SU-DHL-6 (cell line): ENCODE data around the gene GAN.

Source experiments
- H2AFZ ChIP-seq: fragments of 200-600 bp; sonication (generic); 2 replicates; pipeline ENCODE4 v1.6.1; 2014; ENCODE audit warnings: low read depth, mild to moderate bottlenecking, moderate library complexity, mixed read lengths, antibody characterized with exemption, low read length; ENCODE audit not compliant: severe bottlenecking
- H3F3A ChIP-seq: fragments of 200-600 bp; shearing (Covaris generic); 2 replicates; pipeline ENCODE4 v1.6.0; 2016; ENCODE audit warnings: antibody characterized with exemption, mild to moderate bottlenecking; ENCODE audit not compliant: insufficient read depth
- H3K27ac ChIP-seq: fragments of 200-600 bp; sonication (generic); 2 replicates; pipeline ENCODE4 v1.5.1; 2016; ENCODE audit warnings: low read depth, mild to moderate bottlenecking, low read length, moderate library complexity, mixed read lengths
- H3K27me3 ChIP-seq: fragments of 200-600 bp; sonication (generic), shearing (Covaris generic); 2 replicates; pipeline ENCODE4 v1.6.0; 2014; ENCODE audit warnings: mild to moderate bottlenecking, low read length
- H3K36me3 ChIP-seq: fragments of 200-600 bp; sonication (generic); 2 replicates; pipeline ENCODE4 v1.6.1; 2014; ENCODE audit warnings: mild to moderate bottlenecking, low read length, mixed read lengths
- H3K4me2 ChIP-seq: fragments of 300-600, 200-600 bp; shearing (Covaris generic), sonication (generic); 2 replicates; pipeline ENCODE4 v1.6.0; 2014; ENCODE audit warnings: low read length, low read depth, mild to moderate bottlenecking; ENCODE audit not compliant: poor library complexity, severe bottlenecking
- H3K4me3 ChIP-seq: fragments of 200-600 bp; sonication (generic); 2 replicates; pipeline ENCODE4 v1.5.1; 2014; ENCODE audit warnings: antibody characterized with exemption, low read length, mild to moderate bottlenecking, mixed read lengths; ENCODE audit not compliant: insufficient read depth, poor library complexity, severe bottlenecking
- H3K79me2 ChIP-seq: fragments of 200-600 bp; sonication (generic); 2 replicates; pipeline ENCODE4 v1.6.1; 2014; ENCODE audit warnings: mild to moderate bottlenecking, low read length, moderate library complexity; ENCODE audit not compliant: insufficient read depth
- H3K9ac ChIP-seq: fragments of 200-600 bp; sonication (generic); 2 replicates; pipeline ENCODE4 v1.7.0; 2014; ENCODE audit warnings: mild to moderate bottlenecking, low read length
- H3K9me2 ChIP-seq: fragments of 200-600 bp; sonication (generic); replicated peaks from 2 replicates; pipeline ENCODE4 v1.6.1; 2014; ENCODE audit warnings: low read length; ENCODE audit not compliant: insufficient read depth
- H3K9me3 ChIP-seq: fragments of 200-600 bp; sonication (generic); 2 replicates; pipeline ENCODE4 v1.6.1; 2014; ENCODE audit warnings: low read length, mixed read lengths; ENCODE audit not compliant: insufficient read depth
- H4K20me1 ChIP-seq: fragments of 200-600 bp; sonication (generic); 2 replicates; pipeline ENCODE4 v1.6.1; 2014; ENCODE audit warnings: low read depth, mild to moderate bottlenecking, antibody characterized with exemption, low read length, moderate library complexity, mixed read lengths
- CTCF ChIP-seq: fragments of 200-600 bp; sonication (generic); IDR thresholded peaks from one replicate; pipeline ENCODE4 v1.5.1; 2017; ENCODE audit warnings: antibody characterized with exemption, mild to moderate bottlenecking, low read length, moderate library complexity; ENCODE audit not compliant: insufficient read depth, poor library complexity, severe bottlenecking
- EZH2phosphoT487 ChIP-seq: fragments of 200-600 bp; sonication (generic), shearing (Covaris generic); conservative IDR thresholded peaks from 2 replicates; pipeline ENCODE4 v1.6.1; 2018; ENCODE audit warnings: mild to moderate bottlenecking, antibody characterized with exemption, low read length, moderate library complexity, mixed read lengths

The GAN gene

GRCh38 chr16:81416749-81417148, 102.0 kb downstream of the GAN start:
- TF ChIP-seq EZH2phosphoT487 = no peak
- TF ChIP-seq CTCF = no peak

GRCh38 chr16:81417210-81417609, 102.4 kb downstream of the GAN start:
- TF ChIP-seq CTCF = no peak
- TF ChIP-seq EZH2phosphoT487 = no peak
- H3K79me2 ChIP-seq = no peaks in the 10 kb centered on the region
- no peaks in the 10 kb centered on the region for H3K36me3 ChIP-seq
- no peak overlapping the region for H3K4me2 ChIP-seq
- no peaks in the 10 kb centered on the region for H3K27me3 ChIP-seq
- no peaks in the 10 kb centered on the region for H3K9me2 ChIP-seq
- H3K27ac ChIP-seq = no peak overlapping the region
- H2AFZ ChIP-seq = no peak overlapping the region
- no peaks in the 10 kb centered on the region for H4K20me1 ChIP-seq
- no peak overlapping the region for H3K4me3 ChIP-seq
- H3K9me3 ChIP-seq = no peaks in the 10 kb centered on the region
- no peak overlapping the region for H3K9ac ChIP-seq
- H3F3A ChIP-seq = no peaks in the 10 kb centered on the region

More at GRCh38 chr16:81416749-81417148, 102.0 kb downstream of the GAN start:
- no peak overlapping the region for H3K4me2 ChIP-seq
- no peaks in the 10 kb centered on the region for H3K27me3 ChIP-seq
- no peak overlapping the region for H3K4me3 ChIP-seq
- no peak overlapping the region for H3K27ac ChIP-seq
- no peak overlapping the region for H3K9ac ChIP-seq
- no peaks in the 10 kb centered on the region for H3F3A ChIP-seq
- no peak overlapping the region for H2AFZ ChIP-seq
- no peaks in the 10 kb centered on the region for H3K36me3 ChIP-seq
- H4K20me1 ChIP-seq = no peaks in the 10 kb centered on the region
- no peaks in the 10 kb centered on the region for H3K9me2 ChIP-seq
- no peaks in the 10 kb centered on the region for H3K9me3 ChIP-seq
- H3K79me2 ChIP-seq = no peaks in the 10 kb centered on the region

GRCh38 chr16:81419806-81420205, 105.0 kb downstream of the GAN start:
- no peak overlapping the region for H2AFZ ChIP-seq
- H3K27me3 ChIP-seq = no peaks in the 10 kb centered on the region
- H3K27ac ChIP-seq = no peak overlapping the region
- H3K9me3 ChIP-seq = no peaks in the 10 kb centered on the region
- no peak overlapping the region for H3K9ac ChIP-seq
- no peaks in the 10 kb centered on the region for H3K79me2 ChIP-seq
- no peaks in the 10 kb centered on the region for H3F3A ChIP-seq
- no peaks in the 10 kb centered on the region for H4K20me1 ChIP-seq
- H3K4me3 ChIP-seq = no peak overlapping the region
- H3K4me2 ChIP-seq = no peak overlapping the region
- no peak for TF ChIP-seq CTCF
- TF ChIP-seq EZH2phosphoT487 = no peak
- no peaks in the 10 kb centered on the region for H3K36me3 ChIP-seq
- H3K9me2 ChIP-seq = no peaks in the 10 kb centered on the region

GRCh38 chr16:81421126-81421525, 106.4 kb downstream of the GAN start:
- Histone ChIP-seq H4K20me1 (no peaks in the 10 kb centered on the region), H3F3A (no peaks in the 10 kb centered on the region), H2AFZ (no peak overlapping the region), H3K36me3 (no peaks in the 10 kb centered on the region), H3K27ac (no peak overlapping the region), H3K79me2 (no peaks in the 10 kb centered on the region), H3K4me2 (no peak overlapping the region), H3K27me3 (no peaks in the 10 kb centered on the region), H3K4me3 (no peak overlapping the region), H3K9me2 (no peaks in the 10 kb centered on the region), H3K9ac (no peak overlapping the region), H3K9me3 (no peaks in the 10 kb centered on the region)
- TF ChIP-seq CTCF = no peak
- no peak for TF ChIP-seq EZH2phosphoT487
